Epithelial cell of proximal tubule (primary cell): ENCODE results near the gene CACNG5. TPM values are rescaled to one million over a fixed set of nuclear protein-coding genes. Genes with fewer than 3 reads are reported as not detected.

Experiments used
- DNase-seq: peaks from one replicate; pipeline ENCODE4 v3.0.0-alpha.2; 2011; ENCODE audit warnings: low read depth
- H3K4me3 ChIP-seq: 2 replicates; pipeline ENCODE4 v1.5.1; 2011; ENCODE audit warnings: low read depth, mild to moderate bottlenecking, low read length
- CTCF ChIP-seq: conservative IDR thresholded peaks from 2 replicates; pipeline ENCODE4 v1.5.1; 2012; ENCODE audit warnings: low read depth, mild to moderate bottlenecking, low read length
- total RNA-seq: library from RNA; depleted of rRNA; stranded (reverse); fragments of >200 nt; gene quantifications from 2 replicates; pipeline ENCODE4 v1.2.3, GENCODE V29; 2015

CACNG5 gene
- total RNA-seq, 1 donor from 2014 or later: not detected

- no peak overlapping the region for H3K4me3 ChIP-seq
- no peak for DNase-seq
- TF ChIP-seq CTCF: no peak
These were observed 1.7 kb upstream of the CACNG5 start for GRCh38 chr17:66833201-66833600.

- TF ChIP-seq CTCF: no peak
- no peak overlapping the region for H3K4me3 ChIP-seq
- no peak for DNase-seq
These were observed 445 bp upstream of the CACNG5 start for GRCh38 chr17:66834426-66834918.

- TF ChIP-seq CTCF: no peak
- DNase-seq: no peak
- no peak overlapping the region for H3K4me3 ChIP-seq
These were observed 559 bp downstream of the CACNG5 start for GRCh38 chr17:66835476-66835875.

DNA sequence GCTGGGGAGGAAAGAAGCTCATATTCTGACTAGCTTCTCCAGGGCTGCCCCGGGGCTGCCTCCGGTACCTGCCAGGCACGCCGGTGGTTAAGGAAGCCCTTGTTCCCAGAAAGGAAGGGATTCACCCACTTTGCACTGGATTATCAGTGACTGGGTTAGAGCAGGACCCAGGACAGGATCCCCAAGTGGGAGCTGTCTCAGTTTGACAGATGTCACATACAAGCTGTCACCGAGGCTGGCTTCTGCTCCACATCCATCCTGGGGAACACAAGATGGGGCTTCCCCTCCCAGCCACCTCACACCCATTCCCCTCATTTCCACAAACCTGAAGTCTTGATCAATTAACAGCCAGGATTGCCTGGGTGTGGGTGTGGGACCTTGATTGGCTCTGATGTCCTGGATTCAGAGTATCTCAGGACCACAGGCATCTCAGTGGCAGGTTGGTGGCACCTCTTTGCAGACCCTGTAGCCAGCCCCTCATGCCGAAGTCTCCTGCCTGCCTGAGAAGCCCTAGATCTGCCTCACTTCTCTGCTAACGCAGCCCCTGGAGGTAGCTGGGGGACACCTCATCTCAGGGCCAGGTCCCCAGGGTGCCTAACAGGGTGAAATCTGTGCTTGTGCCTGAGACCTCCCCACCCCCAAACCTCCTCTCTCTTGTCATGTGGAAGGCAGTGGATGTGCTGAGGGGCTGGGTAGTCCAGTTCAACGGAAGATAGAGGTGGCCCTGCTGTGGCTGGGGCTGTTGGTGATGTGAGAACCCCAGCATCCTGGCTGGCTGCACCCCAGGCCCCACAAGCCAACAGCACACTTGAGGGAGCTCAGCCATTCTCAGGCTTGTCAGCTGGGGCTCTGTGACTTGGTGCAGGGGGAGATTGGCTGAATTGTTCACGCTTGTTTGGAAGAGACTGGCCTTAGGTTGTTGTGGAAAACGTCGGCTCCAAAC, 1.4 kb downstream of the CACNG5 start:
- TF ChIP-seq CTCF: no peak
- no peak for DNase-seq
- no peak overlapping the region for H3K4me3 ChIP-seq

- TF ChIP-seq CTCF: no peak
- DNase-seq: no peak
- no peak overlapping the region for H3K4me3 ChIP-seq
These were observed 2.3 kb downstream of the CACNG5 start for GRCh38 chr17:66837226-66837625.

DNA sequence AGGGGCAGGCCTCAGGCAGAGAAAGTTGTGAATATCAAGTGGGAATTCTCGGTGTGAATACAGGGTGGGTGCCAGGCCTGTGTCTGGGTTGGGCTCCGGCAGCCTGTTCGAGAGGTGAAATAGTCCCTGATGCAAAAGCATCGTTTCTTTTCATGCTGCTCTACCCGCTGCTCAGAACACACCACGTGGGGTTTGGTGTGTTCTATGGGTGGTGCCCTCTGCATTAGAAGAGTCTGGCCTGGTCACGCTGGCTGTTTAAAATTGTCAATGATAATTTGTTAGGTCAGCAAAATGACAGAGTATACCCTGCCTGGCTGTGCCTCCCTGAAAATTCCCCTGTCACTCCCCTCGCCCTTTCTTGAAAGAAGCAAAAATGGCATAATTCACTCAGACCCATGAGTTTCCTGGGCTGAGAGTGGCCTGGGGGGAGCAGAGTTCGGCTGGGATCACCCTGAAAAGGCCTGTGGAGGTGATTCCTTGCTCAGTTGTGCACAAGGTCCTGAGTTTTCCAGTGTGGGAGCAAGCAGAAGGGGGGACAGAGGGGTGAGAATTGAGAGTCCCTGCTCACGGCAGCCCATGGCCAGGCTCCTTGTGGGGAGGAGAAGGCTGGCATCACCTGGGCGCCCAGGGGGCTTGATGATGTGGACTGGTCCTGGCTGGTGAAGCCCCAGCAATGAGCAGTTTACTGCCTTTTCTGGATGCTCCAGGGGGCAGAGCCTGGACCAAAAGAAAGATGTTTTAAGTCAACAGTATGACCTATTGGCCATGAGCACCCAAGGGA, 3.2 kb downstream of the CACNG5 start:
- no peak for TF ChIP-seq CTCF
- no peak overlapping the region for H3K4me3 ChIP-seq
- no peak for DNase-seq
